Osteocyte (in vitro differentiated cells): ENCODE data around the gene FGF2. TPM values are rescaled to one million over a fixed set of nuclear protein-coding genes. Genes with fewer than 3 reads are reported as not detected.
A peak's percentile ranks its signal among the peaks of the same experiment; 100 is the strongest.

Source experiments
- DNase-seq: peaks from one replicate; pipeline ENCODE4 v3.0.0; 2021; ENCODE audit warnings: mixed read lengths; ENCODE audit not compliant: unreplicated experiment; ENCODE audit errors: extremely low spot score
- H3K27ac Mint-ChIP-seq: one replicate; pipeline ENCODE4 v1.8.0; 2021; ENCODE audit warnings: mild to moderate bottlenecking, mixed read lengths; ENCODE audit not compliant: unreplicated experiment
- H3K27me3 Mint-ChIP-seq: one replicate; pipeline ENCODE4 v1.8.0; 2021; ENCODE audit warnings: mixed read lengths; ENCODE audit not compliant: unreplicated experiment
- H3K36me3 Mint-ChIP-seq: one replicate; pipeline ENCODE4 v1.8.0; 2021; ENCODE audit warnings: mixed read lengths; ENCODE audit not compliant: unreplicated experiment
- H3K4me1 Mint-ChIP-seq: one replicate; pipeline ENCODE4 v1.8.0; 2021; ENCODE audit warnings: mixed read lengths; ENCODE audit not compliant: unreplicated experiment
- H3K4me3 Mint-ChIP-seq: one replicate; pipeline ENCODE4 v1.8.0; 2021; ENCODE audit warnings: mild to moderate bottlenecking, moderate library complexity, mixed read lengths; ENCODE audit not compliant: unreplicated experiment
- H3K9me3 Mint-ChIP-seq: one replicate; pipeline ENCODE4 v1.8.0; 2021; ENCODE audit warnings: mixed read lengths; ENCODE audit not compliant: unreplicated experiment
- total RNA-seq: library from RNA; stranded (reverse); gene quantifications from 2 replicates; pipeline ENCODE4 v1.2.1, GENCODE V29; 2021
- TF ChIP-seq, protein P1 (sequence below): fragments of 200-600 bp; sonication (generic); IDR thresholded peaks from 2 replicates; pipeline ENCODE4 v1.5.0; 2021; ENCODE audit warnings: antibody characterized with exemption, mild to moderate bottlenecking, moderate library complexity

FGF2 gene
- total RNA-seq, 1 donor from 2014 or later, result 29.2 TPM

GRCh38 chr4:122914938-122915337, 88.3 kb downstream of the FGF2 start:
- Mint-ChIP-seq H3K36me3 (peaks cover 8% of the 10 kb centered on the region), H3K4me1 (peaks cover 39% of the 10 kb centered on the region), H3K4me3 (no peak overlapping the region), H3K9me3 (no peaks in the 10 kb centered on the region), H3K27ac (no peak overlapping the region), H3K27me3 (no peaks in the 10 kb centered on the region)
- no peak for DNase-seq
- TF ChIP-seq, protein P1, sequence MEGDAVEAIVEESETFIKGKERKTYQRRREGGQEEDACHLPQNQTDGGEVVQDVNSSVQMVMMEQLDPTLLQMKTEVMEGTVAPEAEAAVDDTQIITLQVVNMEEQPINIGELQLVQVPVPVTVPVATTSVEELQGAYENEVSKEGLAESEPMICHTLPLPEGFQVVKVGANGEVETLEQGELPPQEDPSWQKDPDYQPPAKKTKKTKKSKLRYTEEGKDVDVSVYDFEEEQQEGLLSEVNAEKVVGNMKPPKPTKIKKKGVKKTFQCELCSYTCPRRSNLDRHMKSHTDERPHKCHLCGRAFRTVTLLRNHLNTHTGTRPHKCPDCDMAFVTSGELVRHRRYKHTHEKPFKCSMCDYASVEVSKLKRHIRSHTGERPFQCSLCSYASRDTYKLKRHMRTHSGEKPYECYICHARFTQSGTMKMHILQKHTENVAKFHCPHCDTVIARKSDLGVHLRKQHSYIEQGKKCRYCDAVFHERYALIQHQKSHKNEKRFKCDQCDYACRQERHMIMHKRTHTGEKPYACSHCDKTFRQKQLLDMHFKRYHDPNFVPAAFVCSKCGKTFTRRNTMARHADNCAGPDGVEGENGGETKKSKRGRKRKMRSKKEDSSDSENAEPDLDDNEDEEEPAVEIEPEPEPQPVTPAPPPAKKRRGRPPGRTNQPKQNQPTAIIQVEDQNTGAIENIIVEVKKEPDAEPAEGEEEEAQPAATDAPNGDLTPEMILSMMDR, result no peak

- no peaks in the 10 kb centered on the region for H3K36me3 Mint-ChIP-seq
- no peak overlapping the region for H3K4me3 Mint-ChIP-seq
- H3K27me3 Mint-ChIP-seq, result no peaks in the 10 kb centered on the region
- H3K9me3 Mint-ChIP-seq, result no peaks in the 10 kb centered on the region
- H3K4me1 Mint-ChIP-seq, result peaks cover 37% of the 10 kb centered on the region
- no peak overlapping the region for H3K27ac Mint-ChIP-seq
- DNase-seq, result no peak
- TF ChIP-seq, protein P1, result no peak
These were observed 91.1 kb downstream of the FGF2 start for GRCh38 chr4:122917731-122918130.

GRCh38 chr4:122920473-122920872, 93.8 kb downstream of the FGF2 start:
- H3K9me3 Mint-ChIP-seq, result no peaks in the 10 kb centered on the region
- H3K27ac Mint-ChIP-seq, result no peak overlapping the region
- no peak for DNase-seq
- H3K27me3 Mint-ChIP-seq, result no peaks in the 10 kb centered on the region
- H3K4me3 Mint-ChIP-seq, result peak overlapping the region; percentile 12
- TF ChIP-seq, protein P1, result no peak
- H3K36me3 Mint-ChIP-seq, result no peaks in the 10 kb centered on the region
- peaks cover 14% of the 10 kb centered on the region for H3K4me1 Mint-ChIP-seq

DNA sequence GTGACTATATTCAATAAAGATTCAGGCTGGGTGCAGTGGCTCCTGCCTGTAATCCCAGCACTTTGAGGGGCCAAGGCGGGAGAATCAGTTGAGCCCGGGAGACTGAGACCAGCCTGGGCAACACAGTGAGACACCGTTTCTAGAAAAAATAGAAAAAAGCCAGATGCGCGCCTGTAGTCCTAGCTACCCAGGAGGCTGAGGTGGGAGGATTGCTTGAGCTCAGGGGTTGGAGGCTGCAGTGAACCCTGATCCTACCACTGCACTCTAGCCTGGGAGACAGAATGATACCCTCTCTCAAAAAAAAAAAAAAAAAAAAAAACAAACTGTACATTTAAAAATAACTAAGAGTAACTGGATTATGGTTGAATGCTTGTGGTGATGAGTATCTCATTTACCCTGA, 94.7 kb downstream of the FGF2 start:
- TF ChIP-seq, protein P1, result no peak
- no peaks in the 10 kb centered on the region for H3K27me3 Mint-ChIP-seq
- H3K9me3 Mint-ChIP-seq, result no peaks in the 10 kb centered on the region
- no peak for DNase-seq
- peaks cover 14% of the 10 kb centered on the region for H3K4me1 Mint-ChIP-seq
- H3K27ac Mint-ChIP-seq, result peak overlapping the region; percentile 93
- no peak overlapping the region for H3K4me3 Mint-ChIP-seq
- no peaks in the 10 kb centered on the region for H3K36me3 Mint-ChIP-seq

DNA sequence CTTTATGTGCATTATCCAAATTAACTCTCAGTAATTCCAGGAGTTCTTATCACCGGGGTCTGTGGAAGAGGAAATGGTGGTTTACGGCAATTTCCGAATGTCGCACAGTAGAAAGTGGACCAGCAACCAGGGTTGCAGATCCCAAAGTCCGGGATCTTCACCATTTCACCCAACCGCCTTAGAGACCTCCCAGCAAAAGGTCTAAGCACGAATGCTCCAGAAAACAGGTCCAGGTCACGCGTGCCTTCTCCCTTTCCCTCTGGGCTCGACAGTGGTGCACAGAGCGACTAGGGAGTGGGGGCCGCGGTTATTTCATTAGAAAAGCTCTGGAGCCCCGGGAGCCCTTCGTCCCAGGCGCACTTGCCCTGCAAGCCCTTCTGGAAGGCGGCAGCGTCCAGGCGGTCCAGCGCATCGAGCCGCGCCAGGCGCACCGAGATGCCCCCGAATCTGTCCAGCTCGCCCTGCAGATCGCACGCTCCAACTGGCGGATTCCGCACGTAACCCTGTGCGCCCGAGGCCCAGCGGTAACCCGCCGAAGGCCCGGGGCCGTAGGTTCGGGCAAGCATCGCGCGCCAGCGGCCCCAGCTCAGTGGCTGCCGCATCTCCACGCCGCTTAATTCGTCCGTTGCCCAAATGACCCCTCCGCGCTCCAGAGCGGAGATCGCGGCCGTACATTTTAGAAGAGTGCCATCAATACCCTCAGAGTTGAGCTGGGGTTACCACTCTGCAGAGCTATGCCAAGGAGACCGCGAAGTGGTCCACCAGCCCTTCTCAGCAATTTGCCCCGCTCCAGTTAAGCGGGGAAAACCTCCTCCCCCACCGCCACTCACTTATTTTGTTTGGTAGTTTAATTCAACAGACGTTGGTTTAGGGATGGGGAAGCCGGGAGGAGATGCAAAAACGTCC, 95.6 kb downstream of the FGF2 start, which contains the start of gene NUDT6:
NUDT6 (minus strand) TSS at position 627 of the 906 bp plus-strand sequence; CDS start at position 602, 25 bp downstream.
- Mint-ChIP-seq H3K27ac (peak within 1 kb of the TSS; percentile 93), H3K9me3 (no peaks in the 10 kb centered on the region), H3K4me3 (no peak within 1 kb of the TSS), H3K36me3 (no peaks in the 10 kb centered on the region), H3K27me3 (no peaks in the 10 kb centered on the region), H3K4me1 (peaks cover 14% of the 10 kb centered on the region)
- TF ChIP-seq, protein P1, result no peak
- DNase-seq, result peak; percentile 84
